ENCODE measurements around the gene TDRD7. TPM values are rescaled to one million over a fixed set of nuclear protein-coding genes. Genes with fewer than 3 reads are reported as not detected.
"Not testable (repeated sequence)": the region's sequence is repeated elsewhere in the genome, so short reads cannot be mapped to it uniquely, and the experiment has no call there.

Gene TDRD7
- total and polyA plus RNA-seq, 2 donors (not counting 1 experiment from before 2014, with no cell fraction given) = 11.5 to 19.7 TPM

DNA sequence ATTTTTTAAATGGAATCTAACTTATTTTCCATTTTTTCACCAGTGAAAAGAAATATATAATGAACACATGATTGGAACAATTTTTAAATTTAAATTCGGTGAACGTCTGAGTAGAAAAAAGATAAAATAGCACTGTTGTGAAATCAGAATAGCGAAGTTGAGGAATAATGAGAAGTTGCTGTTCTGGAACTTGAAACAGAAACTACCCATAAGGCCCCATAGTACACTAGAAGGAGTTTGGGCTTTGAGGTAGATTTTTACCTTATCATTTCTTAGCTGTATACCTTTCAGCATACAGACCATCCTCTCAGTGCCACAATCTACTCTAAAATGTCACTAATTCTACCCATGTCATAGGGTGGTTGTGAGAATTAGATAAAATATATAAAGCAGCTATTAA, 35.1 kb downstream of the TDRD7 start:
- ATAC-seq (ENCODE audit: low read depth) = no peak
- peaks cover 0 to 33% of the 10 kb centered on the region in 2 experiments for H3K36me3 ChIP-seq (replicated peaks in 1 of 2; ENCODE audit: control extremely low read depth in 1 of 2, control insufficient read depth in 1 of 2, extremely low read depth in 1 of 2, insufficient read depth in 2 of 2, low read length in 1 of 2)
- no peaks in the 10 kb centered on the region for H3K9me3 Mint-ChIP-seq (ENCODE audit: insufficient read depth)
- H3K27me3 ChIP-seq (replicated peaks in 1 of 4; ENCODE audit: control extremely low read depth in 1 of 4, control insufficient read depth in 3 of 4, insufficient read depth in 4 of 4, low read length in 3 of 4) = no peaks in the 10 kb centered on the region
- no peaks in the 10 kb centered on the region for H3K4me1 ChIP-seq (ENCODE audit: control insufficient read depth in 2 of 2, insufficient read depth in 2 of 2, low read length in 2 of 2)
- no peak for DNase-seq
- intact Hi-C loops (cut with micrococcal nuclease) = no loop called here
- no peaks in the 10 kb centered on the region for H3K79me2 ChIP-seq (ENCODE audit: control insufficient read depth, insufficient read depth, low read length)
- CTCF ChIA-PET = interaction anchor here (1.4 to 2.0 kb wide), 2 partner anchors 21 to 152 kb away, joined by 4 to 5 read pairs; no protein-coding TSS in a partner anchor
- H3K4me3 Mint-ChIP-seq = no peak overlapping the region
- H3K4me2 ChIP-seq (replicated peaks; ENCODE audit: low read depth, low read length, poor library complexity, severe bottlenecking) = no peak overlapping the region
- no peak overlapping the region for H2AFZ ChIP-seq (ENCODE audit: insufficient read depth, low read depth, low read length, poor library complexity, severe bottlenecking)
- no peak overlapping the region for H3K27ac ChIP-seq (ENCODE audit: low read length in 2 of 2)
- no peaks in the 10 kb centered on the region for H3K27me3 Mint-ChIP-seq
- no CpG with 5 or more reads among the region's 3 CpGs for WGBS (ENCODE audit: insufficient coverage)
- H3K9me3 ChIP-seq (ENCODE audit: control extremely low read depth in 1 of 3, control insufficient read depth in 2 of 3, insufficient read depth in 1 of 3, low read length in 2 of 3) = no peaks in the 10 kb centered on the region
- H3K27ac Mint-ChIP-seq = no peak overlapping the region
- no peak for TF ChIP-seq EZH2 (IDR thresholded peaks at IDR 0.05; ENCODE audit: borderline replicate concordance, insufficient read depth, low read depth, low read length, poor library complexity, severe bottlenecking)
- TF ChIP-seq, protein P1, sequence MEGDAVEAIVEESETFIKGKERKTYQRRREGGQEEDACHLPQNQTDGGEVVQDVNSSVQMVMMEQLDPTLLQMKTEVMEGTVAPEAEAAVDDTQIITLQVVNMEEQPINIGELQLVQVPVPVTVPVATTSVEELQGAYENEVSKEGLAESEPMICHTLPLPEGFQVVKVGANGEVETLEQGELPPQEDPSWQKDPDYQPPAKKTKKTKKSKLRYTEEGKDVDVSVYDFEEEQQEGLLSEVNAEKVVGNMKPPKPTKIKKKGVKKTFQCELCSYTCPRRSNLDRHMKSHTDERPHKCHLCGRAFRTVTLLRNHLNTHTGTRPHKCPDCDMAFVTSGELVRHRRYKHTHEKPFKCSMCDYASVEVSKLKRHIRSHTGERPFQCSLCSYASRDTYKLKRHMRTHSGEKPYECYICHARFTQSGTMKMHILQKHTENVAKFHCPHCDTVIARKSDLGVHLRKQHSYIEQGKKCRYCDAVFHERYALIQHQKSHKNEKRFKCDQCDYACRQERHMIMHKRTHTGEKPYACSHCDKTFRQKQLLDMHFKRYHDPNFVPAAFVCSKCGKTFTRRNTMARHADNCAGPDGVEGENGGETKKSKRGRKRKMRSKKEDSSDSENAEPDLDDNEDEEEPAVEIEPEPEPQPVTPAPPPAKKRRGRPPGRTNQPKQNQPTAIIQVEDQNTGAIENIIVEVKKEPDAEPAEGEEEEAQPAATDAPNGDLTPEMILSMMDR (IDR thresholded peaks at IDR 0.05) = no peak
- H3K9ac ChIP-seq (ENCODE audit: low read length) = no peak overlapping the region
- POLR2A ChIA-PET = no interaction called here
- no peaks in the 10 kb centered on the region for H3K4me1 Mint-ChIP-seq
- no peaks in the 10 kb centered on the region for H4K20me1 ChIP-seq (ENCODE audit: control insufficient read depth, insufficient read depth, low read length, poor library complexity, severe bottlenecking)
- H3K4me3 ChIP-seq (ENCODE audit: control extremely low read depth in 1 of 5, extremely low read depth in 1 of 5, insufficient read depth in 1 of 5, low read depth in 2 of 5, low read length in 4 of 5) = no peak overlapping the region

DNA sequence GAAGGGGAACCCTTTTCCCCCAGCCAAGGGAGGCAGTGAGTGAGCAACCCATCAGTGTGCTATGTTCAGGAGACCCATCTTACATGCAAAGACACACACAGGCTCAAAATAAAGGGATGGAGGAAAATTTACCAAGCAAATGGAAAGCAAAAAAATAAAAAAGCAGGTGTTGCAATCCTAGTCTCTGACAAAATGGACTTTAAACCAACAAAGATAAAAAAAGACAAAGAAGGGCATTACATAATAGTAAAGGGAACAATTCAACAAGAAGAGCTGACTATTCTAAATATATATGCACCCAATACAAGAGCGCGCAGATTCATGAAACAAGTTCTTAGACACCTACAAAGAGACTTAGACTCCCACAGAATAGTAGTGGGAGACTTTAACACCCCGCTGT, 41.7 kb downstream of the TDRD7 start:
- H3K36me3 ChIP-seq (replicated peaks in 1 of 2; ENCODE audit: control extremely low read depth in 1 of 2, control insufficient read depth in 1 of 2, extremely low read depth in 1 of 2, insufficient read depth in 2 of 2, low read length in 1 of 2) = peaks cover 0 to 15% of the 10 kb centered on the region in 2 experiments
- POLR2A ChIA-PET; DNase-seq; H3K27me3 ChIP-seq (replicated peaks in 1 of 4; ENCODE audit: control extremely low read depth in 1 of 4, control insufficient read depth in 3 of 4, insufficient read depth in 4 of 4, low read length in 3 of 4); H3K4me3 ChIP-seq (ENCODE audit: control extremely low read depth in 1 of 5, extremely low read depth in 1 of 5, insufficient read depth in 1 of 5, low read depth in 2 of 5, low read length in 4 of 5); H3K4me1 ChIP-seq (ENCODE audit: control insufficient read depth in 2 of 2, insufficient read depth in 2 of 2, low read length in 2 of 2); H3K27ac ChIP-seq (ENCODE audit: low read length in 2 of 2); H3K79me2 ChIP-seq (ENCODE audit: control insufficient read depth, insufficient read depth, low read length); H3K9me3 ChIP-seq (ENCODE audit: control extremely low read depth in 1 of 3, control insufficient read depth in 2 of 3, insufficient read depth in 1 of 3, low read length in 2 of 3); H2AFZ ChIP-seq (ENCODE audit: insufficient read depth, low read depth, low read length, poor library complexity, severe bottlenecking); H3K4me3 Mint-ChIP-seq; H3K4me1 Mint-ChIP-seq; ATAC-seq (ENCODE audit: low read depth); H3K27ac Mint-ChIP-seq; H3K9ac ChIP-seq (ENCODE audit: low read length); CTCF ChIA-PET; H3K27me3 Mint-ChIP-seq; H4K20me1 ChIP-seq (ENCODE audit: control insufficient read depth, insufficient read depth, low read length, poor library complexity, severe bottlenecking); intact Hi-C loops (cut with micrococcal nuclease); H3K4me2 ChIP-seq (replicated peaks; ENCODE audit: low read depth, low read length, poor library complexity, severe bottlenecking); H3K9me3 Mint-ChIP-seq (ENCODE audit: insufficient read depth): not testable (repeated sequence)
- 100% methylated on average over 1 of the region's 3 CpGs for WGBS (ENCODE audit: insufficient coverage)

DNA sequence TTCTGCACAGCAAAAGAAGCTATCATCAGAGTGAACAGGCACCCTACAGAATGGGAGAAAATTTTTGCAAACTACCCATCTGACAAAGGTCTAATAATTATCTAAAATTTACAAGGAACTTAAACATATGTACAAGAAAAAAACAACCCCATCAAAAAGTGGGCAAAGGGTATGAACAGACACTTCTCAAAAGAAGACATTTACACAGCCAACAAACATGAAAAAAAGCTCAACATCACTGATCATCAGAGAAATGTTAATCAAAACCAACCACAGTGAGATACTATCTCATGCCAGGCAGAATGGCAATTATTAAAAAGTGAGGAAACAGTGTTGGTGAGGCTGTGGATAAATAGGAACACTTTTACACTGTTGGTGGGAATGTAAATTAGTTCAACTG, 44.9 kb downstream of the TDRD7 start:
- H3K4me3 ChIP-seq (ENCODE audit: control extremely low read depth in 1 of 5, extremely low read depth in 1 of 5, insufficient read depth in 1 of 5, low read depth in 2 of 5, low read length in 4 of 5); H3K4me1 ChIP-seq (ENCODE audit: control insufficient read depth in 2 of 2, insufficient read depth in 2 of 2, low read length in 2 of 2); H3K79me2 ChIP-seq (ENCODE audit: control insufficient read depth, insufficient read depth, low read length); H3K27me3 ChIP-seq (replicated peaks in 1 of 4; ENCODE audit: control extremely low read depth in 1 of 4, control insufficient read depth in 3 of 4, insufficient read depth in 4 of 4, low read length in 3 of 4); H2AFZ ChIP-seq (ENCODE audit: insufficient read depth, low read depth, low read length, poor library complexity, severe bottlenecking); H3K27ac Mint-ChIP-seq; CTCF ChIA-PET; H3K9me3 Mint-ChIP-seq (ENCODE audit: insufficient read depth); H3K4me1 Mint-ChIP-seq; intact Hi-C loops (cut with micrococcal nuclease); DNase-seq; POLR2A ChIA-PET; H3K27ac ChIP-seq (ENCODE audit: low read length in 2 of 2); H3K4me2 ChIP-seq (replicated peaks; ENCODE audit: low read depth, low read length, poor library complexity, severe bottlenecking); H3K27me3 Mint-ChIP-seq; H3K9ac ChIP-seq (ENCODE audit: low read length); H3K4me3 Mint-ChIP-seq; H4K20me1 ChIP-seq (ENCODE audit: control insufficient read depth, insufficient read depth, low read length, poor library complexity, severe bottlenecking); H3K9me3 ChIP-seq (ENCODE audit: control extremely low read depth in 1 of 3, control insufficient read depth in 2 of 3, insufficient read depth in 1 of 3, low read length in 2 of 3); H3K36me3 ChIP-seq (replicated peaks in 1 of 2; ENCODE audit: control extremely low read depth in 1 of 2, control insufficient read depth in 1 of 2, extremely low read depth in 1 of 2, insufficient read depth in 2 of 2, low read length in 1 of 2); ATAC-seq (ENCODE audit: low read depth): not testable (repeated sequence)

All from B cell (primary cell).